HUES6 (cell line): Measurements from ENCODE around the gene SLK.

ENCODE experiments used
- H3K27ac ChIP-seq: 2 replicates; pipeline ENCODE4 v1.7.0; 2013; ENCODE audit warnings: low read depth, mild to moderate bottlenecking, low read length, inconsistent platforms
- H3K27me3 ChIP-seq: 2 replicates; pipeline ENCODE4 v1.6.1; 2013; ENCODE audit warnings: low read length; ENCODE audit not compliant: control insufficient read depth, insufficient read depth
- H3K36me3 ChIP-seq: 2 replicates; pipeline ENCODE4 v1.6.1; 2013; ENCODE audit warnings: low read length; ENCODE audit not compliant: control insufficient read depth, insufficient read depth
- H3K4me1 ChIP-seq: 2 replicates; pipeline ENCODE4 v1.6.1; 2013; ENCODE audit warnings: low read length; ENCODE audit not compliant: control insufficient read depth, insufficient read depth
- H3K4me3 ChIP-seq: 2 replicates; pipeline ENCODE4 v1.5.1; 2013; ENCODE audit warnings: low read depth, low read length
- H3K9ac ChIP-seq: one replicate; pipeline ENCODE4 v1.6.1; 2013; ENCODE audit warnings: mild to moderate bottlenecking, low read length
- H3K9me3 ChIP-seq: 2 replicates; pipeline ENCODE4 v1.6.1; 2013; ENCODE audit warnings: low read depth, low read length; ENCODE audit not compliant: control insufficient read depth, insufficient read depth

The SLK gene

GRCh38 chr10:104021246-104021645 lies 54.3 kb downstream of the SLK start:
- peaks cover 70% of the 10 kb centered on the region for H3K36me3 ChIP-seq
- no peak overlapping the region for H3K4me3 ChIP-seq
- no peaks in the 10 kb centered on the region for H3K27me3 ChIP-seq
- no peak overlapping the region for H3K27ac ChIP-seq
- H3K9ac ChIP-seq: no peak overlapping the region
- H3K4me1 ChIP-seq: no peaks in the 10 kb centered on the region
- H3K9me3 ChIP-seq: no peaks in the 10 kb centered on the region

- Histone ChIP-seq H3K27ac (no peak overlapping the region), H3K4me1 (no peaks in the 10 kb centered on the region), H3K9me3 (no peaks in the 10 kb centered on the region), H3K36me3 (peaks cover 70% of the 10 kb centered on the region), H3K4me3 (no peak overlapping the region), H3K27me3 (no peaks in the 10 kb centered on the region), H3K9ac (no peak overlapping the region)
These were observed 55.1 kb downstream of the SLK start for GRCh38 chr10:104022026-104022425.

GRCh38 chr10:104025524-104025923 lies 58.6 kb downstream of the SLK start:
- Histone ChIP-seq H3K36me3 (peaks cover 45% of the 10 kb centered on the region), H3K9ac (no peak overlapping the region), H3K4me1 (no peaks in the 10 kb centered on the region), H3K9me3 (no peaks in the 10 kb centered on the region), H3K27me3 (no peaks in the 10 kb centered on the region), H3K27ac (no peak overlapping the region), H3K4me3 (no peak overlapping the region)

GRCh38 chr10:104026762-104027161 lies 59.8 kb downstream of the SLK start:
- Histone ChIP-seq H3K27ac (no peak overlapping the region), H3K4me1 (peaks cover 5% of the 10 kb centered on the region), H3K27me3 (no peaks in the 10 kb centered on the region), H3K36me3 (peaks cover 34% of the 10 kb centered on the region), H3K9ac (no peak overlapping the region), H3K9me3 (no peaks in the 10 kb centered on the region), H3K4me3 (no peak overlapping the region)

GRCh38 chr10:104028146-104028545 lies 61.2 kb downstream of the SLK start:
- H3K36me3 ChIP-seq: peaks cover 23% of the 10 kb centered on the region

GRCh38 chr10:104028823-104029520 lies 62.0 kb downstream of the SLK start:
- Histone ChIP-seq H3K36me3 (peaks cover 16% of the 10 kb centered on the region), H3K27me3 (no peaks in the 10 kb centered on the region), H3K9me3 (no peaks in the 10 kb centered on the region), H3K9ac (no peak overlapping the region), H3K4me3 (no peak overlapping the region), H3K4me1 (peaks cover 26% of the 10 kb centered on the region), H3K27ac (no peak overlapping the region)

More at GRCh38 chr10:104028146-104028545, 61.2 kb downstream of the SLK start:
- H3K27me3 ChIP-seq: no peaks in the 10 kb centered on the region
- peaks cover 18% of the 10 kb centered on the region for H3K4me1 ChIP-seq
- H3K27ac ChIP-seq: no peak overlapping the region
- H3K9me3 ChIP-seq: no peaks in the 10 kb centered on the region
- no peak overlapping the region for H3K9ac ChIP-seq
- no peak overlapping the region for H3K4me3 ChIP-seq

GRCh38 chr10:104029521-104029860 lies 62.6 kb downstream of the SLK start:
- Histone ChIP-seq H3K9me3 (no peaks in the 10 kb centered on the region), H3K27me3 (no peaks in the 10 kb centered on the region), H3K36me3 (peaks cover 12% of the 10 kb centered on the region), H3K27ac (no peak overlapping the region), H3K4me3 (no peak overlapping the region), H3K9ac (no peak overlapping the region), H3K4me1 (peaks cover 30% of the 10 kb centered on the region)

- Histone ChIP-seq H3K4me1 (peaks cover 36% of the 10 kb centered on the region), H3K36me3 (no peaks in the 10 kb centered on the region), H3K9me3 (no peaks in the 10 kb centered on the region), H3K27me3 (no peaks in the 10 kb centered on the region), H3K4me3 (no peak overlapping the region), H3K9ac (no peak overlapping the region), H3K27ac (no peak overlapping the region)
These were observed 64.7 kb downstream of the SLK start for GRCh38 chr10:104031631-104032030.

GRCh38 chr10:104032144-104032775 lies 65.3 kb downstream of the SLK start:
- Histone ChIP-seq H3K4me3 (no peak overlapping the region; the same call in 1 of the 2 replicates), H3K9me3 (no peaks in the 10 kb centered on the region), H3K36me3 (no peaks in the 10 kb centered on the region), H3K9ac (no peak overlapping the region), H3K27me3 (no peaks in the 10 kb centered on the region), H3K27ac (no peak overlapping the region), H3K4me1 (peaks cover 36% of the 10 kb centered on the region)

- Histone ChIP-seq H3K27me3 (no peaks in the 10 kb centered on the region), H3K27ac (no peak overlapping the region), H3K9ac (no peak overlapping the region), H3K9me3 (no peaks in the 10 kb centered on the region), H3K4me3 (no peak overlapping the region), H3K36me3 (no peaks in the 10 kb centered on the region), H3K4me1 (peaks cover 36% of the 10 kb centered on the region)
These were observed 66.5 kb downstream of the SLK start for GRCh38 chr10:104033401-104033930.

- H3K27ac ChIP-seq: no peak overlapping the region
- H3K4me3 ChIP-seq: no peak overlapping the region
- no peaks in the 10 kb centered on the region for H3K36me3 ChIP-seq
- peaks cover 36% of the 10 kb centered on the region for H3K4me1 ChIP-seq
- no peaks in the 10 kb centered on the region for H3K9me3 ChIP-seq
- no peak overlapping the region for H3K9ac ChIP-seq
- no peaks in the 10 kb centered on the region for H3K27me3 ChIP-seq
These were observed 67.0 kb downstream of the SLK start for GRCh38 chr10:104033966-104034365.
